Ishikawa (cell line): Measurements from ENCODE around the gene NSMF.
A peak's percentile ranks its signal among the peaks of the same experiment; 100 is the strongest.

Source experiments
- CEBPB ChIP-seq: IDR thresholded peaks from 2 replicates; pipeline ENCODE4 v1.6.1; 2012
- CREB1 ChIP-seq: IDR thresholded peaks from 2 replicates; pipeline ENCODE4 v1.6.1; 2012; ENCODE audit warnings: low read depth
- EGR1 ChIP-seq: IDR thresholded peaks from 2 replicates; pipeline ENCODE4 v1.6.1; 2012
- EP300 ChIP-seq: IDR thresholded peaks from 2 replicates; pipeline ENCODE4 v1.6.1; 2012; ENCODE audit warnings: borderline replicate concordance
- FOXM1 ChIP-seq: IDR thresholded peaks from 2 replicates; pipeline ENCODE4 v1.6.1; 2012; ENCODE audit warnings: low read depth, borderline replicate concordance
- NFIC ChIP-seq: IDR thresholded peaks from 2 replicates; pipeline ENCODE4 v1.6.1; 2012
- RAD21 ChIP-seq: IDR thresholded peaks from 2 replicates; pipeline ENCODE4 v1.6.1; 2012; ENCODE audit warnings: low read depth
- REST ChIP-seq: IDR thresholded peaks from 2 replicates; pipeline ENCODE4 v1.6.1; 2012; ENCODE audit warnings: low read depth, mild to moderate bottlenecking
- TAF1 ChIP-seq: IDR thresholded peaks from 2 replicates; pipeline ENCODE4 v1.6.1; 2012; ENCODE audit warnings: low read depth, mild to moderate bottlenecking
- TCF12 ChIP-seq: IDR thresholded peaks from 2 replicates; pipeline ENCODE4 v1.6.1; 2012; ENCODE audit warnings: low read depth
- TEAD4 ChIP-seq: IDR thresholded peaks from 2 replicates; pipeline ENCODE4 v1.6.1; 2012
- YY1 ChIP-seq: IDR thresholded peaks from 2 replicates; pipeline ENCODE4 v1.6.1; 2012; ENCODE audit warnings: low read depth
- ZBTB7A ChIP-seq: IDR thresholded peaks from 2 replicates; pipeline ENCODE4 v1.6.1; 2012; ENCODE audit warnings: low read depth
- TF ChIP-seq, protein P1 (sequence below): IDR thresholded peaks from 2 replicates; pipeline ENCODE4 v1.6.1; 2012
- TF ChIP-seq, protein P2 (sequence below): IDR thresholded peaks from 2 replicates; pipeline ENCODE4 v1.6.1; 2012

NSMF gene

DNA sequence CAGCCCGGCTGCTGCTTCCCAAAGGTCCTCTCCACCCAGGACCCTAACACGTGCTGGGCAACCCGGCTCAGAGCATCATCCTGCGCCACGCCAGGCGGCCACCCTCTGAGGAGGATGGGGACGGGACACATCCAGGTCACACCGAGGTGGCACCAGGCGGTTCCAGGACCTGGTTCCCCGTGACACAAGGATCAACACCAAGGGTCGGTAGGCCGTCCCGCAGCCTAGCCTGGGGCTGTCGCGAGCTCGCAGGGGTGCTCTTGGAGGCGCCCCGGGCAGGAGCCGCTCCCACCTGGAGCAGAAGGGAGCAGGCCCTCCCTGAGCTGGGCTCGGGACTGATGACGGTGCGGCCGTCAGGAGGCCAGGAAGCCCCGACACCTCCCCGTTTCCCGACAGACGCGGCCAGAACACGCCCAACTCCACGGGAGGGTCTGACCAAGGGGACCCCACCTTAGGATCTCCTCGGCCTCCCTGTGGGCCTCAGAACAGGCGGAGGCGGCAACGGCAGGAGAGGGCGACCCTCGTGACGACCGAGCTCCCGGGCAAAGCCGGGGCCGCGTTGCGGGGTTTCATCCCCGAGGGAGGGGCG lies 42.5 kb downstream of the NSMF start:
- TF ChIP-seq YY1 (no peak), REST (no peak), ZBTB7A (no peak), TEAD4 (no peak), EP300 (no peak), EGR1 (no peak), TCF12 (no peak), TAF1 (no peak), CREB1 (no peak), FOXM1 (no peak), RAD21 (no peak), NFIC (no peak), CEBPB (no peak)
- TF ChIP-seq, protein P1, sequence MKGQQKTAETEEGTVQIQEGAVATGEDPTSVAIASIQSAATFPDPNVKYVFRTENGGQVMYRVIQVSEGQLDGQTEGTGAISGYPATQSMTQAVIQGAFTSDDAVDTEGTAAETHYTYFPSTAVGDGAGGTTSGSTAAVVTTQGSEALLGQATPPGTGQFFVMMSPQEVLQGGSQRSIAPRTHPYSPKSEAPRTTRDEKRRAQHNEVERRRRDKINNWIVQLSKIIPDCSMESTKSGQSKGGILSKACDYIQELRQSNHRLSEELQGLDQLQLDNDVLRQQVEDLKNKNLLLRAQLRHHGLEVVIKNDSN: no peak
- TF ChIP-seq, protein P2, sequence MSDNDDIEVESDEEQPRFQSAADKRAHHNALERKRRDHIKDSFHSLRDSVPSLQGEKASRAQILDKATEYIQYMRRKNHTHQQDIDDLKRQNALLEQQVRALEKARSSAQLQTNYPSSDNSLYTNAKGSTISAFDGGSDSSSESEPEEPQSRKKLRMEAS: no peak

- no peak for TF ChIP-seq EP300
- no peak for TF ChIP-seq REST
- TF ChIP-seq CEBPB: no peak
- TF ChIP-seq NFIC: no peak
- TF ChIP-seq, protein P1: no peak
- TF ChIP-seq YY1: no peak
- no peak for TF ChIP-seq EGR1
- TF ChIP-seq, protein P2: no peak
- TF ChIP-seq RAD21: no peak
- TF ChIP-seq FOXM1: no peak
- TF ChIP-seq TAF1: no peak
Measured at GRCh38 chr9:137416006-137416562, 43.0 kb downstream of the NSMF start.

DNA sequence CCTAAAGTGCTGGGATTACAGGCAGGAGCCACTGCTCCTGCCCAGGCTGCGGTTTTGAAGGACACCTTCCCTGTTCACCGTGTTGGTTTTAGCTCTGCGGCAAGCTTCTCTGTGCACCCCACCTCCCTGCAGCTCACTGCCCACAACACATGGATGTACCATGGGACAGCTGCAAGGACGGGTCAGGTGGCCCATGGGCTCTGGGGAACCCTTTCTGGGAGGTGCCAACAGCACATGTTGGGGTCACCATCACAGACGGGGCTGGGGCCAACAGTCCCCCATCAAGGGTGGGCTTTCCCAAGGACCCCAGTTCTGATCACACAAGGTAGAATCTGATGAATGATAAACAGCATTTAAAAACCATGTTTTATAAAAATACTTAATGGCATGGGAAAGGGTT lies 43.7 kb downstream of the NSMF start:
- TF ChIP-seq NFIC (no peak), CREB1 (no peak), REST (no peak), EP300 (no peak), RAD21 (no peak), YY1 (no peak), TEAD4 (no peak), FOXM1 (no peak)
- TF ChIP-seq, protein P1: no peak
- TF ChIP-seq, protein P2: no peak

GRCh38 chr9:137412431-137412830 lies 46.7 kb downstream of the NSMF start:
- TF ChIP-seq FOXM1: no peak
- 0 out of 2 replicates have a peak, but pooled peaks have one; percentile 34 for TF ChIP-seq YY1
